RPMI7951 (cell line): ENCODE results near the gene KDM5A. TPM values are rescaled to one million over a fixed set of nuclear protein-coding genes. Genes with fewer than 3 reads are reported as not detected.
"Not testable (repeated sequence)": the region's sequence is repeated elsewhere in the genome, so short reads cannot be mapped to it uniquely, and the experiment has no call there.

Experiments used
- DNase-seq: peaks from one replicate; pipeline ENCODE4 v3.0.0-alpha.2; 2012; ENCODE audit warnings: low read depth
- total RNA-seq: library from RNA; depleted of rRNA; stranded (reverse); fragments of >200 nt; shearing (Covaris generic); gene quantifications from 2 replicates; pipeline ENCODE4 v1.2.3, GENCODE V29; 2014; rRNA removed

The KDM5A gene
- total RNA-seq, 1 experiment from 2014 or later, result 20.3 TPM

DNA sequence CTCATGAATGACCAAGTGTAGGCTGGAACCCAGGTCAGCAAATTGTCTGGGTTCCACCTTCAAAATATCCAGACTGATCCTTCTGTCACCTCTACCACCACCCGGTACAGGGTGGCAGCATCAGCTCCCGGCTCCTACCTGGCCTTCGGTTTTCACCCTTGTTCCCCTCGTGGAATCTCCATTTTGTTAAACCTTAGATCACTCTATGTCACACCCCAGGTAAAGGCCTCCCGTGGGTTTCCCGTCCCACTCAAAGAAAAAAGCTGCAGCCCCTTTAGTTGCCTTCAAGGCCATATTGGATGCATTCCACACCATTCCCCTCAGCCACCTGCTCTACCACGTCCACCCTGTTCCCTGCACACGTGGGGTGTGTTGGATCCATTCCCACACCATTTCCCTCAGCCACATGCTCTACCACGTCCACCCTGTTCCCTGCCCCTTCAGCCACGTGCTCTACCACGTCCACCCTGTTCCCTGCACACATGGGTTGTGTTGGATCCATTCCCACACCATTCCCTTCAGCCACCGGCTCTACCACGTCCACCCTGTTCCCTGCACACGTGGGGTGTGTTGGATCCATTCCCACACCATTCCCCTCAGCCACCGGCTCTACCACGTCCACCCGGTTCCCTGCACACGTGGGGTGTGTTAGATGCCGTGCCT is 150.3 kb downstream of the KDM5A start:
- DNase-seq, result no peak

- no peak for DNase-seq
Measured at GRCh38 chr12:238116-238515, 151.0 kb downstream of the KDM5A start.

GRCh38 chr12:237026-237815 is 151.9 kb downstream of the KDM5A start:
- DNase-seq, result no peak

DNA sequence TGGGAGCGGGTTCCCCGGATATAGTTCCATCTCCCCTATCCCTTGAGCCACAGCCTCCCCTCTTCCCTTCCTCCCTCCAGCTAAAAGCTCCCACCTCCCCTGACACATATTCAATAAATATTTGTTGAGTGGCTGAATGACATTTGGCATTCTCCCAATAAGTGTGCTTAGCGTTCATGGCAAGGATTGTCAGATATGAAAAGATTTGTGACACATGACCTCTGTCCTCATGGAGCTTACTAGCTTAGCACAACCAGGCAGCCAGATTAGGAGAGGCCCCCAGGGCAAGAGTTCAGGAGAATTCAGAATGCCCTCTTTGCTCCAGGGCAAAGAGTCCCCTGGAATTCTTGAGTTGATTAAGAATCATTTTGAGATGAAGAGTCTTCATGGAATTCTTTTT is 152.7 kb downstream of the KDM5A start:
- DNase-seq, result no peak

DNA sequence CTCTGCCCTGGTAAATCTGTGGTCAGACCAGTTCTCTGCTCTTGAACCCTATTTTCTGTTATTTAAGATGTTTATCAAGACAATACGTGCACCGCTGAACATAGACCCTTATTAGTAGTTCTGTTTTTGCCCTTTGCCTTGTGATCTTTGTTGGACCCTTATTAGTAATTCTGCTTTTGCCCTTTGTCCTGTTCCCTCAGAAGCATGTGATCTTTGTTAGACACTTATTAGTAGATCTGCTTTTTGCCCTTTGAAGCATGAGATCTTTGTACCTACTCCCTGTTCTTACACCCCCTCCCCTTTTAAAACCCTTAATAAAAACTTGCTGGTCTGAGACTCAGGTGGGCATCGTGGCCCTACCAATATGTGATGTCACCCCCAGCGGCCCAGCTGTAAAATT is 153.2 kb downstream of the KDM5A start:
- DNase-seq, result not testable (repeated sequence)

- no peak for DNase-seq
Measured at GRCh38 chr12:234891-235415, 154.2 kb downstream of the KDM5A start.

DNA sequence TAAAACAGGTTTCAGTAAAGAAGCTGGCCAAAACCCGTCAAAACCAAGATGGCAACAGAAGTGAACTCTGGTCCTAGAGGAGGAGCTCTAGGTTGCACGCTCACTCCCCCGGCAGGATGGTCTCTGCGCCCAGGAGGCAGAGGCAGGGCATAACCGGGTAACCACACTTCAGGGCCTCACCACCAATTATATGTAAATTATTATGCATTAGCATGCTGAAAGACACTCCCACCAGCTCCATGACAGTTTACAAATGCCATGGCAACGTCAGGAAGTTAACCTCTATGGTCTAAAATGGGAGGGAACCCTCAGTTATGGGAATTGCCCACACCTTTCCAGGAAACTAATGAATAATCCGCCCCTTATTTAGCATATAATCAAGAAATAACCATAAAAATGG is 155.1 kb downstream of the KDM5A start:
- no peak for DNase-seq

GRCh38 chr12:233615-233968 is 155.5 kb downstream of the KDM5A start:
- no peak for DNase-seq

DNA sequence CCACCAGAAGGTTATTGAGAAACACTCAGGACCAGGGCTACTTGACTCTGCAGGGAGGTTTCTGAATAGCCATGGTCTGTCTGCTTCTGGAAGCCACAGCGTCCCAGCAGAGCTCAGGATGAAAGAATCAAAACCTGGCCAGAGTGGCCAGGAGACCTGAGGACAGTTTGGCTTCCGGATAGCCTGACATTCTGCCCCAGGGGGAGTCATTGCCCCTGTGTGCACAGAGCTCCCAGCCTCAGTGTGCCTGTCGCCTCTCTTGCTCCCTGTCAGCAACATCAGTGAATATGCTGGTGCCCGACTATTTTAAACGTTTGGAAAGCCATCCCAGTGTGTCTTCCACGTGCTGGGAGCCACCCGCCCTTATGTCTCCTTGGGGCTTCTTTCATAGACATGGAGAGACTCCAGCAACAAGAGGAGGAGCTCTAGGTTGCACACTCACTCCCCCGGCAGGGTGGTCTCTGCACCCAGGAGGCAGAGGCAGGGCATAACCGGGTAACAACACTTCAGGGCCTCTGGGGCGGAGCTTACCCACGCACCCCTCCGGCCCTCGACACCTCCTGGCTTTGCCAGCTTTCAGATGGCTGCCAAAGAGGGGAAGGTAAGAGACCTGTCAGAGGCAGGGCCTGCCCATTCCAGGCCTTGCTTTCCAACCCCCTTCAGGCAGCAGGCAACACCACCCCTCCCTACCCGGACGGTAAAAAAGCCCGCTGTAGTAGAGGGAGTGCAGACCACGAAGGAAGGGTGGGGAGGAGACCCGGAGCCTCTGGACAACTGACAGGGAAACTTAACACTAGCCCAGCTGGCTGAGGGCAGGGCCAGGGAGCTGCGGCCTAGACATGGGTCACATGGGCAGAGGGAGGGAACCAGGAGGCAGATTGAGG is 156.1 kb downstream of the KDM5A start:
- DNase-seq, result no peak

DNA sequence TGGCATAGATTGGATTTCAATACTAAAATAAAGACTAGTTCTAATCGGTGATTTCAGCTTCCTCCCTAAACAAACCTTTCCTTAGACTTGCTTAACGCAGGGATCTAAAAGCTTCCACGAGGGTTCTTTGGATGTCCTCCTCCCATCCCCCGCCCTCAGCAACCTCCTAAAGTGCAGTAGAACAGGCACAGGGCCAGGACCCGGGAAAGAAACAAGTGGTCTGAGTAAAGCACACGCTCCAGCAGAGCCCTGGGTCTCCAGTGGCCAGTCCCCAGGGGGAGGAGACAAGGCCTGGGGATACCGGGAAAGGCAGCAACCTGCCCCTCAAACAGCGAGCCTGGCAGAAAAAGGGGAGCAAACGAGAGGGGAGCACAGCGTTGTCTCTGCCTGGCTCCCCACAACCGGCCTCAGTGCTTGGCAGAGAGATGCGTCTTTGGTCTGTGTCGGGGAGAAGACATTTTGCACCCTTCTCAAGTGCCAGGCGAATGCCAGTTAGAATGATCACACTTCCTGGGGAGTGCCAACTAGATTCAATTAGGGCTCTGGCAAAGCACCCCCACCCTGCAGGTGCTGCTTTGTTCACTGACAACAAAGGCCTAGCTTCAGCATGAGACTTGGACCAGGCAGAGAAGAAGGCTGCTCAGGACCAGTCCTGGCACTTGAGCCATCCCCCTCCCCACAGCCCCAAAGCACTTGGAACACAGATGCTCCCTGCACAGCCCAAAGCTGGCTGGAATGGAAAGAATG is 158.0 kb downstream of the KDM5A start:
- DNase-seq, result no peak

Other genes with a start within 250 kb of the KDM5A start
- gene SLC6A12, start 175.2 kb downstream of the KDM5A start, total RNA-seq, result not detected in 2 replicates
- gene SLC6A13, start 126.5 kb downstream of the KDM5A start, total RNA-seq, result 0.36 TPM in 1 of 2 replicates, not detected in the other
- gene CCDC77, start 12.3 kb upstream of the KDM5A start, total RNA-seq, result 23.3 and 24.6 TPM in 2 replicates
- 0.10 and 0.60 TPM in 2 replicates for gene B4GALNT3, start 70.6 kb upstream of the KDM5A start, total RNA-seq